K562 (cell line): Measurements from ENCODE around the gene ALDH16A1. TPM values are rescaled to one million over a fixed set of nuclear protein-coding genes. Genes with fewer than 3 reads are reported as not detected.

Experiments used
- BDP1 ChIP-seq: IDR thresholded peaks from 3 replicates; pipeline ENCODE4 v1.6.1; 2011; ENCODE audit not compliant: insufficient read length, insufficient read depth
- CREB1 ChIP-seq, 2 experiments: sonication (generic) in 1 of 2; formaldehyde crosslinking in 1 of 2; IDR thresholded peaks; 2 replicates each; pipeline versions ENCODE4 v1.6.1 to v1.8.0; 2012 to 2022; ENCODE audit warnings: inconsistent platforms in 1 of 2, mild to moderate bottlenecking in 1 of 2, missing genetic modification reagents in 1 of 2, moderate library complexity in 1 of 2
- ETV6 ChIP-seq, 3 experiments: fragments of 150-350 bp in 1 of 3; sonication (generic) in 1 of 3; formaldehyde crosslinking in 1 of 3; IDR thresholded peaks; 2 replicates each; pipeline versions ENCODE4 v1.6.1 to v1.8.0; 2014 to 2022; ENCODE audit warnings: borderline replicate concordance in 2 of 3, low read depth in 2 of 3, antibody characterized with exemption in 1 of 3, low read length in 1 of 3, mild to moderate bottlenecking in 1 of 3, missing genetic modification reagents in 1 of 3
- EZH2 ChIP-seq: IDR thresholded peaks from 2 replicates; pipeline ENCODE4 v1.6.1; 2012; ENCODE audit warnings: low read depth, mild to moderate bottlenecking, inconsistent platforms, low read length, borderline replicate concordance
- FOXP1 ChIP-seq: sonication (generic); formaldehyde crosslinking; IDR thresholded peaks from 2 replicates; pipeline ENCODE4 v1.8.0; 2022; ENCODE audit warnings: mild to moderate bottlenecking, missing genetic modification reagents
- HDAC2 ChIP-seq: fragments of 450-650 bp; IDR thresholded peaks from 2 replicates; pipeline ENCODE4 v1.6.1; 2016; ENCODE audit warnings: mild to moderate bottlenecking
- NBN ChIP-seq: fragments of 450-650 bp; IDR thresholded peaks from 2 replicates; pipeline ENCODE4 v1.6.1; 2016; ENCODE audit warnings: low read depth, mild to moderate bottlenecking
- NCOA2 ChIP-seq, 2 experiments: fragments of 450-650 bp; IDR thresholded peaks; 2 replicates each; pipeline ENCODE4 v1.6.1; 2018; ENCODE audit warnings: mild to moderate bottlenecking in 2 of 2, moderate library complexity in 1 of 2; ENCODE audit not compliant: partially characterized antibody in 2 of 2
- RHOXF2B ChIP-seq: fragments of 250-450 bp; sonication (Bioruptor Pico); conservative IDR thresholded peaks from 2 replicates; pipeline ENCODE4 v1.5.1; 2021
- SMAD3 ChIP-seq: fragments of 450-650 bp; formaldehyde crosslinking; conservative IDR thresholded peaks from 2 replicates; pipeline ENCODE4 v1.4.0; 2020; ENCODE audit warnings: mild to moderate bottlenecking
- ZFP36 ChIP-seq: fragments of 150-350 bp; IDR thresholded peaks from 2 replicates; pipeline ENCODE4 v1.6.1; 2018; ENCODE audit warnings: low read length, low read depth; ENCODE audit not compliant: partially characterized antibody
- polyA plus RNA-seq, 8 experiments: library from polyadenylated mRNA; depleted of rRNA in 4 of 8; stranded (reverse) in 5 of 8; unstranded in 3 of 8; fragments of >200 nt; fragmentation: Nextera tagmentation in 2 of 8; fragmentation: Illumina TruSeq in 1 of 8; extraction: Ambion mirVana in 2 of 8; extraction: Trizol in 1 of 8; gene quantifications; 2 replicates each; pipeline versions ENCODE4 v1.2.1 to v1.2.3, GENCODE V29; 2011 to 2014; ENCODE audit warnings: inconsistent platforms in 1 of 8, missing spikeins in 1 of 8
- total RNA-seq, 7 experiments: library from RNA; depleted of rRNA in 6 of 7; stranded (reverse); fragments of >200 nt in 6 of 7; fragmentation: Illumina TruSeq in 2 of 7; extraction: Trizol in 2 of 7; gene quantifications; 2 replicates each; pipeline versions ENCODE4 v1.2.1 to v1.2.3, GENCODE V29; 2011 to 2021; ENCODE audit warnings: low replicate concordance in 1 of 7
- TF ChIP-seq, protein P1 (sequence below): fragments of 450-650 bp; IDR thresholded peaks from 2 replicates; pipeline ENCODE4 v1.6.1; 2016
- TF ChIP-seq, protein P2 (sequence below), 2 experiments: fragments of 450-650 bp; conservative IDR thresholded peaks; 2 replicates each; pipeline ENCODE4 v1.6.1; 2017; ENCODE audit warnings: mild to moderate bottlenecking in 2 of 2, moderate library complexity in 2 of 2
- TF ChIP-seq, protein P3 (sequence below), 2 experiments: fragments of 450-650 bp in 1 of 2; sonication (generic) in 1 of 2; formaldehyde crosslinking in 1 of 2; IDR thresholded peaks in 1 of 2; conservative IDR thresholded peaks in 1 of 2; 2 replicates each; pipeline versions ENCODE4 v1.6.1 to v1.8.1; 2016 to 2023; ENCODE audit warnings: mild to moderate bottlenecking in 2 of 2, moderate library complexity in 2 of 2, inconsistent platforms in 1 of 2, missing genetic modification reagents in 1 of 2
- TF ChIP-seq, protein P4 (sequence below), 2 experiments: IDR thresholded peaks; 2 replicates each; pipeline ENCODE4 v1.6.1; 2011; ENCODE audit warnings: borderline replicate concordance in 1 of 2, control low read depth in 1 of 2, low read depth in 1 of 2, low read length in 1 of 2, mild to moderate bottlenecking in 1 of 2, mixed read lengths in 1 of 2, moderate library complexity in 1 of 2; ENCODE audit not compliant: insufficient read depth in 1 of 2, insufficient read length in 1 of 2, poor library complexity in 1 of 2, severe bottlenecking in 1 of 2; ENCODE audit errors: extremely low read depth in 1 of 2
- TF ChIP-seq, protein P5 (sequence below): fragments of 450-650 bp; conservative IDR thresholded peaks from 2 replicates; pipeline ENCODE4 v1.6.1; 2016; ENCODE audit warnings: missing genetic modification characterization, low read depth, mild to moderate bottlenecking, control low read depth, missing compliant biosample characterization
- TF ChIP-seq, protein P6 (sequence below): sonication (generic); formaldehyde crosslinking; IDR thresholded peaks from 2 replicates; pipeline ENCODE4 v1.8.0; 2022; ENCODE audit warnings: mild to moderate bottlenecking, missing genetic modification reagents

The ALDH16A1 gene
- total and polyA plus RNA-seq, 9 of the 15 experiments (the other 6 are each of a cell fraction or from before 2014, with no cell fraction given), result 2.2 to 52.2 (median 7.6) TPM

DNA sequence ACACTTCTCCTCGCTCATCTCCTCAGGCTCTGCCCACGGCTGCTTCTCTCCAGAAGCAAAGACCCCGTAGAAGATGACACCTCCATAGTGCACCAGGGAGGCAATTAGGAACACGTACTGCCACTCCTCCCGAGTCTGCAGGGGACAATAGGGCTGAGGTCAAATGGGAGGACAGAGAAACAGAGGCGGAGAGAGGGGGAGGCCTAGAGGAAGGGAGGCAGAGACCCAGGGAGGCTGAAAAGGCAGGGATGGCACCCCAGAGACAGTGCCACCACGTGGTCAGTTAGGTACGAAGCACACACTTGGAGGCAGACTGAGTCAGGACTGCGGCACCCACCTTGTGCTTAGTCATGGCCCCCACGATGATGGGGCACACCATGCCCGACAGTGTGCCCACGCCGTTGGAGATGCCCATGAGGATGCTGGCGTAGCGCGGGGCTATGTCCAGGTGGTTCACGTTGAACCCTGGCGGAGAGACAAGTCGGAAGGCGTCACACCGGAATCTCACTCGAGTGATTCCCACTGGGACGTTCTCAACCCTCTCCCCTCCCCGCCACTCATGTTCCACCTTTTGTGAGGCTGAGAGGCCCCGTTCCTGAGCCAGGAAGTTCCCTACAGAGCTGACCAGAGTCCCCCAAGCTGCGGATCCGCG is 22.2 kb upstream of the ALDH16A1 start (continued):
- TF ChIP-seq BDP1 (no peak), NCOA2 (IDR thresholded peaks at IDR 0.05; ENCODE audit: partially characterized antibody in 2 of 2) (no peak), HDAC2 (0 out of 2 replicates have a peak, but pooled peaks have one; percentile 22), NBN (no peak), ETV6 (IDR thresholded peaks at IDR 0.05; ENCODE audit: borderline replicate concordance in 1 of 2, low read depth in 2 of 2, low read length in 1 of 2) (no peak), ETV6 (CRISPR knock-in tag; IDR thresholded peaks at IDR 0.05; ENCODE audit: borderline replicate concordance) (no peak), SMAD3 (CRISPR knock-in tag) (no peak), ZFP36 (no peak), FOXP1 (CRISPR knock-in tag) (peak; percentile 42; the same call in 1 of the 2 replicates), EZH2 (no peak), RHOXF2B (no peak), CREB1 (IDR thresholded peaks at IDR 0.05) (no peak), CREB1 (CRISPR knock-in tag; IDR thresholded peaks at IDR 0.05) (peak; percentile 35; the same call in 1 of the 2 replicates)
- TF ChIP-seq, protein P1, sequence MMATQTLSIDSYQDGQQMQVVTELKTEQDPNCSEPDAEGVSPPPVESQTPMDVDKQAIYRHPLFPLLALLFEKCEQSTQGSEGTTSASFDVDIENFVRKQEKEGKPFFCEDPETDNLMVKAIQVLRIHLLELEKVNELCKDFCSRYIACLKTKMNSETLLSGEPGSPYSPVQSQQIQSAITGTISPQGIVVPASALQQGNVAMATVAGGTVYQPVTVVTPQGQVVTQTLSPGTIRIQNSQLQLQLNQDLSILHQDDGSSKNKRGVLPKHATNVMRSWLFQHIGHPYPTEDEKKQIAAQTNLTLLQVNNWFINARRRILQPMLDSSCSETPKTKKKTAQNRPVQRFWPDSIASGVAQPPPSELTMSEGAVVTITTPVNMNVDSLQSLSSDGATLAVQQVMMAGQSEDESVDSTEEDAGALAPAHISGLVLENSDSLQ, result no peak
- TF ChIP-seq, protein P2, sequence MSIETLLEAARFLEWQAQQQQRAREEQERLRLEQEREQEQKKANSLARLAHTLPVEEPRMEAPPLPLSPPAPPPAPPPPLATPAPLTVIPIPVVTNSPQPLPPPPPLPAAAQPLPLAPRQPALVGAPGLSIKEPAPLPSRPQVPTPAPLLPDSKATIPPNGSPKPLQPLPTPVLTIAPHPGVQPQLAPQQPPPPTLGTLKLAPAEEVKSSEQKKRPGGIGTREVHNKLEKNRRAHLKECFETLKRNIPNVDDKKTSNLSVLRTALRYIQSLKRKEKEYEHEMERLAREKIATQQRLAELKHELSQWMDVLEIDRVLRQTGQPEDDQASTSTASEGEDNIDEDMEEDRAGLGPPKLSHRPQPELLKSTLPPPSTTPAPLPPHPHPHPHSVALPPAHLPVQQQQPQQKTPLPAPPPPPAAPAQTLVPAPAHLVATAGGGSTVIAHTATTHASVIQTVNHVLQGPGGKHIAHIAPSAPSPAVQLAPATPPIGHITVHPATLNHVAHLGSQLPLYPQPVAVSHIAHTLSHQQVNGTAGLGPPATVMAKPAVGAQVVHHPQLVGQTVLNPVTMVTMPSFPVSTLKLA (conservative IDR thresholded peaks at IDR 0.05), result peak in 1 of 2 experiments; percentile 48; a peak in 2 of 4 replicates
- TF ChIP-seq, protein P3, sequence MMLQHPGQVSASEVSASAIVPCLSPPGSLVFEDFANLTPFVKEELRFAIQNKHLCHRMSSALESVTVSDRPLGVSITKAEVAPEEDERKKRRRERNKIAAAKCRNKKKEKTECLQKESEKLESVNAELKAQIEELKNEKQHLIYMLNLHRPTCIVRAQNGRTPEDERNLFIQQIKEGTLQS (IDR thresholded peaks at IDR 0.05), result 0 out of 2 replicates have a peak, but pooled peaks have one; percentile 6
- TF ChIP-seq, protein P3 (CRISPR knock-in tag; conservative IDR thresholded peaks at IDR 0.05), result no peak
- TF ChIP-seq, protein P4, sequence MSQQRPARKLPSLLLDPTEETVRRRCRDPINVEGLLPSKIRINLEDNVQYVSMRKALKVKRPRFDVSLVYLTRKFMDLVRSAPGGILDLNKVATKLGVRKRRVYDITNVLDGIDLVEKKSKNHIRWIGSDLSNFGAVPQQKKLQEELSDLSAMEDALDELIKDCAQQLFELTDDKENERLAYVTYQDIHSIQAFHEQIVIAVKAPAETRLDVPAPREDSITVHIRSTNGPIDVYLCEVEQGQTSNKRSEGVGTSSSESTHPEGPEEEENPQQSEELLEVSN (IDR thresholded peaks at IDR 0.05; ENCODE audit: borderline replicate concordance in 1 of 2, extremely low read depth in 1 of 2, insufficient read depth in 1 of 2, insufficient read length in 1 of 2, low read depth in 1 of 2, low read length in 1 of 2, poor library complexity in 1 of 2, severe bottlenecking in 1 of 2), result peak; percentile 69 to 94
- TF ChIP-seq, protein P5, sequence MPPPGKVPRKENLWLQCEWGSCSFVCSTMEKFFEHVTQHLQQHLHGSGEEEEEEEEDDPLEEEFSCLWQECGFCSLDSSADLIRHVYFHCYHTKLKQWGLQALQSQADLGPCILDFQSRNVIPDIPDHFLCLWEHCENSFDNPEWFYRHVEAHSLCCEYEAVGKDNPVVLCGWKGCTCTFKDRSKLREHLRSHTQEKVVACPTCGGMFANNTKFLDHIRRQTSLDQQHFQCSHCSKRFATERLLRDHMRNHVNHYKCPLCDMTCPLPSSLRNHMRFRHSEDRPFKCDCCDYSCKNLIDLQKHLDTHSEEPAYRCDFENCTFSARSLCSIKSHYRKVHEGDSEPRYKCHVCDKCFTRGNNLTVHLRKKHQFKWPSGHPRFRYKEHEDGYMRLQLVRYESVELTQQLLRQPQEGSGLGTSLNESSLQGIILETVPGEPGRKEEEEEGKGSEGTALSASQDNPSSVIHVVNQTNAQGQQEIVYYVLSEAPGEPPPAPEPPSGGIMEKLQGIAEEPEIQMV (tag), result no peak
- TF ChIP-seq, protein P6, sequence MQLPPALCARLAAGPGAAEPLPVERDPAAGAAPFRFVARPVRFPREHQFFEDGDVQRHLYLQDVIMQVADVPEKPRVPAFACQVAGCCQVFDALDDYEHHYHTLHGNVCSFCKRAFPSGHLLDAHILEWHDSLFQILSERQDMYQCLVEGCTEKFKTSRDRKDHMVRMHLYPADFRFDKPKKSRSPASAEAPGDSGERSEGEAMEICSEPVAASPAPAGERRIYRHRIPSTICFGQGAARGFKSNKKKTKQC (CRISPR knock-in tag), result 0 out of 2 replicates have a peak, but pooled peaks have one; percentile 43
